BJ (cell line): ENCODE measurements around the gene CGAS. TPM values are rescaled to one million over a fixed set of nuclear protein-coding genes. Genes with fewer than 3 reads are reported as not detected.
"Not testable (repeated sequence)": the region's sequence is repeated elsewhere in the genome, so short reads cannot be mapped to it uniquely, and the experiment has no call there.

Experiments
- CTCF ChIA-PET: fragments of 350-600 bp; formaldehyde crosslinking; extraction: SDS; loops from one replicate; lab custom pipeline; 2021; ENCODE audit warnings: antibody characterized with exemption, inconsistent platforms; lab: Yijun Ruan, JAX
- POLR2A ChIA-PET: fragments of 300-600 bp; sonication (Branson Sonifier 250); formaldehyde crosslinking; extraction: SDS; loops from one replicate; lab custom pipeline; 2021; ENCODE audit warnings: antibody characterized with exemption; lab: Charles Lee
- DNase-seq: peaks from one replicate; pipeline ENCODE4 v3.0.0-alpha.2; 2011; ENCODE audit warnings: low read depth
- H3K27me3 ChIP-seq: 2 replicates; pipeline ENCODE4 v1.6.0; 2011; ENCODE audit warnings: low read length; ENCODE audit not compliant: control insufficient read depth, insufficient read depth
- H3K36me3 ChIP-seq: 2 replicates; pipeline ENCODE4 v1.5.1; 2011; ENCODE audit warnings: low read length; ENCODE audit not compliant: control insufficient read depth, insufficient read depth
- H3K4me3 ChIP-seq: 2 replicates; pipeline ENCODE4 v1.5.1; 2011; ENCODE audit warnings: low read depth, mild to moderate bottlenecking, control low read depth, low read length
- polyA plus RNA-seq: library from polyadenylated mRNA; depleted of rRNA; stranded (reverse); fragments of >200 nt; gene quantifications from 2 replicates; pipeline ENCODE4 v1.2.3, GENCODE V29; 2011
- TF ChIP-seq, protein P1 (sequence below): IDR thresholded peaks from 2 replicates; pipeline ENCODE4 v1.5.1; 2011; ENCODE audit warnings: low read depth, mild to moderate bottlenecking, control low read depth, inconsistent platforms, low read length, moderate library complexity; ENCODE audit not compliant: insufficient read depth

CGAS gene
- polyA plus RNA-seq, 1 experiment = 1.5 TPM

DNA sequence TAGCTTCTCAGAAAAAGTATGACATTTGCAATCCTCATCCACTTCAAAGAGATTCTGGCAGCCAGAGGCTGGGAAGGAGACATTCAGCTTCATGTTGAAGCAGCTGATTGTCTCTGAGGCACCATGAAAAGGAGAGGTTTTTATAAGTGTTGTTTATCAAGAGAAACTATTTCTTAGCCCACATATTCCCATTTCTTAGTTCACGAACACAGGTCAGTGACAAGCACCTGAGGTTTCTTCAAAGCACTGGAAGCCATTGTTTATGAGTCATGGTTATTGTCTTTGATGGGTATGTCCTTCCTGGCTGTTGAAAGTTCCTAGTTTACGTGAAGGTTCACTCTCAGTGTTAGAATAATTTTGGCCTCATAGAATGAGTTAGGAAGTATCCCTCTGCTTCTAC is 60.4 kb downstream of the CGAS start:
- Histone ChIP-seq H3K27me3 (no peaks in the 10 kb centered on the region), H3K4me3 (no peak overlapping the region), H3K36me3 (no peaks in the 10 kb centered on the region)
- ChIA-PET POLR2A (no interaction called here), CTCF (no interaction called here)
- TF ChIP-seq, protein P1, sequence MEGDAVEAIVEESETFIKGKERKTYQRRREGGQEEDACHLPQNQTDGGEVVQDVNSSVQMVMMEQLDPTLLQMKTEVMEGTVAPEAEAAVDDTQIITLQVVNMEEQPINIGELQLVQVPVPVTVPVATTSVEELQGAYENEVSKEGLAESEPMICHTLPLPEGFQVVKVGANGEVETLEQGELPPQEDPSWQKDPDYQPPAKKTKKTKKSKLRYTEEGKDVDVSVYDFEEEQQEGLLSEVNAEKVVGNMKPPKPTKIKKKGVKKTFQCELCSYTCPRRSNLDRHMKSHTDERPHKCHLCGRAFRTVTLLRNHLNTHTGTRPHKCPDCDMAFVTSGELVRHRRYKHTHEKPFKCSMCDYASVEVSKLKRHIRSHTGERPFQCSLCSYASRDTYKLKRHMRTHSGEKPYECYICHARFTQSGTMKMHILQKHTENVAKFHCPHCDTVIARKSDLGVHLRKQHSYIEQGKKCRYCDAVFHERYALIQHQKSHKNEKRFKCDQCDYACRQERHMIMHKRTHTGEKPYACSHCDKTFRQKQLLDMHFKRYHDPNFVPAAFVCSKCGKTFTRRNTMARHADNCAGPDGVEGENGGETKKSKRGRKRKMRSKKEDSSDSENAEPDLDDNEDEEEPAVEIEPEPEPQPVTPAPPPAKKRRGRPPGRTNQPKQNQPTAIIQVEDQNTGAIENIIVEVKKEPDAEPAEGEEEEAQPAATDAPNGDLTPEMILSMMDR = no peak
- no peak for DNase-seq

DNA sequence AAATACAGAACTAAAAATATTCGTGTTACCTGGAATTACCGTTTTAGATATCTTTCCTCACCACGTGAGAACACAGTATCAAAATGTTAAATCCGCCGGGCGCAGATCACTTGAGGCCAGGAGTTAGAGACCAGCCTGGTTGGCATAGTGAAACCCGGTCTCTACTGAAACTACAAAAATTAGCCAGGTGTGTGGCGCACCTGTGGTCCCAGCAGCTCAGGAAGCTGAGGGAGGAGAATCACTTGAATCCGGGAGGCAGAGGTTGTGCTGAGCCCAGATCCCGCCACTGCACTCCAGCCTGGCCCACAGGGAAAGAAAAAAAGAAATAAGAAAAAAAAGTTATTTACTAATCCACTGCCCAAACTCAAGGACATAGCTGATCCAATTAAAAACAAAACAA is 62.2 kb downstream of the CGAS start:
- CTCF ChIA-PET = interaction anchor here (2.0 kb wide), 1 partner anchor 63 kb away, joined by 8 read pairs; no protein-coding TSS in a partner anchor
- Histone ChIP-seq H3K27me3 (no peaks in the 10 kb centered on the region), H3K36me3 (no peaks in the 10 kb centered on the region), H3K4me3 (no peak overlapping the region)
- TF ChIP-seq, protein P1 = no peak
- POLR2A ChIA-PET = no interaction called here
- DNase-seq = no peak

DNA sequence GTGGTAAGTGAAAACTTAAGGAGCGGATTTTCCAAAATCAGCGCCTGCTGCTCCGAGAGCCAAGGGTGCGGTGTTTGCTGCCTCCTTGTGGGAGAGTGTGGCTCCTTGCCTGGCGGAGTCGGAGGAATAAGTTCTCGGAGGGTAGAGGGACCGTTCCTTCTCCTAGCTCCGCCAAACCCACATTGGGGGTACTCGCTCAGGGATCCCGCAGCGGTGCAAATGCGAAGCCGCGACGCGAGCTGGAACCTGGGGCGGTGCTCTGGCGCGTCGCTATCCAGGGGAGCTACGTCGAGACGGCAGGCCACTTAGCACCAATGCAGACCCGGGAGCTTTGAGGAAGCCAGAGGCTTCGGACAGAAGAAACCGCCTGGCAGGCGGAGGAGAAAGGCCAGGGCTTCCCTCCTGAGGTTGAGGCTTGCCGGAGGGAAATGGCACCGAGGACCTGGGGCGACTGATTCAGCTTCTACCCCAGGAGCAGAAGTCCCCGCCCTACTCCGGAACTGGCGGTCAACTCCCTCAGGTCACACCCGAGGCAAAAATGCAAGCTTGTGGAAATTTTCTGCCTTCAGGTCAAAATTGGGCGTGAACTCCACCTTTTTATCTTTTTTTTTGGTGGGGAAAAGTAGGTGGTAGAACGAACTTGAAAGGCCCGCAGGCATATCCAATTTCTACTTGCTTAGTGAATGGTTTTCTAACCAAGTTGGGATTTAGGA is 63.1 kb downstream of the CGAS start:
- ChIA-PET CTCF (interaction anchor here (0.7 to 2.0 kb wide), 13 partner anchors 9 to 104 kb away, joined by 3 to 18 read pairs (median 6); partner anchors contain the start of gene OOEP), POLR2A (no interaction called here)
- TF ChIP-seq, protein P1 = peak; percentile 85
- Histone ChIP-seq H3K27me3 (no peaks in the 10 kb centered on the region), H3K36me3 (no peaks in the 10 kb centered on the region), H3K4me3 (peak overlapping the region; percentile 44)
- peak; percentile 15 for DNase-seq

DNA sequence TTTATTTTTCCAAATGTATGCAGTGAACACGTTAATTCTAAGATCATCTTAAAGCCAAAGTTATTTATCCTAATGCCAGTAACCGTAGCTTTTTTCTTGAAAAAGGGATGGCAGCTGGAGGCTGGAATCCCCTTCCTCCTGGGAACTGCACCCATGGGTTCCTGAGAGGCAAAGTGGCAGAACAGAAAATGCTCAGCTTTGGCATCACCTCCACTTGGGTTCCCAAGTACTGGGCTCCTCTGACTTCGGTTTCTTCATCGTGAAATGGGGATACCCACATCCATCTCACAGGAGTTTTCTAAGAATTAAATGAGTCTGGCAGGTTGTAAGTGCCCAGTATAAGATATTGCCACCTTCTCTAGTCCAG is 63.7 kb downstream of the CGAS start:
- POLR2A ChIA-PET = no interaction called here
- Histone ChIP-seq H3K4me3 (peak overlapping the region; percentile 44), H3K27me3 (no peaks in the 10 kb centered on the region), H3K36me3 (no peaks in the 10 kb centered on the region)
- CTCF ChIA-PET = interaction anchor here (0.7 to 2.0 kb wide), 13 partner anchors 8 to 103 kb away, joined by 3 to 18 read pairs (median 6); partner anchors contain the start of gene OOEP
- no peak for DNase-seq
- TF ChIP-seq, protein P1 = no peak

DNA sequence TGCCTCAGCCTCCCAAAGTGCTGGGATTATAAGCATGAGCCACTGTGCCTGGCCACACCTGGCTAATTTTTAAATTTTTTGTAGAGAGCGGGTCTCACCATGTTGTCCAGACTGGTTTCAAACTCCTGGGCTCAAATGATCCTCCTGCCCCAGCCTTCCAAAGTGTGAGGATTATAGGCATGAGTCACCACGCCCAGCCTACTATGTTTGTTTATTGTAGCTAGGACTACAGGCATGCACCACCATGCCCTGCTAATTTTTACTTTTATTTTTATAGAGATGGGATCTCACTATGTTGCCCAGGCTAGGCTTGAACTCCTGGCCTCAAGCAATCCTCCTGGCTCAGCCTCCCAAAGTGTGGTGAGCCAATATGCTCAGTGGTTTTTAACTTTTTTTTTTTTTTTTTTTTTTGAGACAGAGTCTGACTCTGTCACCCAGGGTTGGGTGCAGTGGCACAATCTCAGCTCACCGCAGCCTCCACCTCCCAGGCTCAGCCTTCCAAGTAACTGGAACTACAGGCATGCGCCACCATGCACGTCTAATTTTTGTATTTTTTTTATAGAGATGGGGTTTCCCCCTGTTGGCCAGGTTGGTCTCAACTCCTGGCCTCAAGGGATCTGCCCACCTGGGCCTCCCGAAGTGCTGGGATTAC is 69.5 kb downstream of the CGAS start:
- no peaks in the 10 kb centered on the region for H3K36me3 ChIP-seq
- ChIA-PET CTCF (no interaction called here), POLR2A (no interaction called here)
- TF ChIP-seq, protein P1 = no peak
- DNase-seq = no peak
- H3K27me3 ChIP-seq = no peaks in the 10 kb centered on the region
- H3K4me3 ChIP-seq = no peak overlapping the region

DNA sequence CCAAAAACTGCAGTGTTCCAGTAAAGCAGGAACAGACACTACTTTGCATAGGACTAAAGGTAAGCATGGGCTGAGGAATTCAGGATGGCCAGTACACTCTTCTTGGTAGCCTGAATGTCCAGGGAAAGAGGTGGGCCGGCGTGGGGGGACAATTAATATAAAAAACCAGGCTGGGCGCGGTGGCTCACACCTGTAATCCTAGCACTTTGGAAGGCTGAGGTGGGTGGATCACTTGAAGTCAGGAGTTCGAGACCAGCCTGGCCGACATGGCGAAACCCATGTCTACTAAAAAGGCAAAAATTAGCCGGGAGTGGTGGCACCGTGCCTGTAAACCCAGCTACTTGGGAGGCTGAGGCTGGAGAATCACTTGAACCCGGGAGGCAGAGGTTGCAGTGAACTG is 70.6 kb downstream of the CGAS start:
- H3K36me3 ChIP-seq, CTCF ChIA-PET, DNase-seq, H3K27me3 ChIP-seq, POLR2A ChIA-PET, H3K4me3 ChIP-seq: not testable (repeated sequence)
